Body of pancreas (tissue), 4 donors: Measurements from ENCODE around the gene PPIE.
"Not testable (repeated sequence)": the region's sequence is repeated elsewhere in the genome, so short reads cannot be mapped to it uniquely, and the experiment has no call there.

Experiments
- POLR2A ChIP-seq, 3 donors: fragments of 450-650 bp; IDR thresholded peaks; one replicate each; pipeline ENCODE4 v1.6.1; 2016; ENCODE audit warnings: antibody characterized with exemption in 3 of 3, mild to moderate bottlenecking in 2 of 3
- TF ChIP-seq, protein P1 (sequence below), 7 experiments: fragments of 450-650 bp in 4 of 7; fragments of 200-600 bp in 3 of 7; sonication (generic) in 3 of 7; IDR thresholded peaks; one replicate each; pipeline ENCODE4 v1.5.1; 2016 to 2019; ENCODE audit warnings: antibody characterized with exemption in 7 of 7

DNA sequence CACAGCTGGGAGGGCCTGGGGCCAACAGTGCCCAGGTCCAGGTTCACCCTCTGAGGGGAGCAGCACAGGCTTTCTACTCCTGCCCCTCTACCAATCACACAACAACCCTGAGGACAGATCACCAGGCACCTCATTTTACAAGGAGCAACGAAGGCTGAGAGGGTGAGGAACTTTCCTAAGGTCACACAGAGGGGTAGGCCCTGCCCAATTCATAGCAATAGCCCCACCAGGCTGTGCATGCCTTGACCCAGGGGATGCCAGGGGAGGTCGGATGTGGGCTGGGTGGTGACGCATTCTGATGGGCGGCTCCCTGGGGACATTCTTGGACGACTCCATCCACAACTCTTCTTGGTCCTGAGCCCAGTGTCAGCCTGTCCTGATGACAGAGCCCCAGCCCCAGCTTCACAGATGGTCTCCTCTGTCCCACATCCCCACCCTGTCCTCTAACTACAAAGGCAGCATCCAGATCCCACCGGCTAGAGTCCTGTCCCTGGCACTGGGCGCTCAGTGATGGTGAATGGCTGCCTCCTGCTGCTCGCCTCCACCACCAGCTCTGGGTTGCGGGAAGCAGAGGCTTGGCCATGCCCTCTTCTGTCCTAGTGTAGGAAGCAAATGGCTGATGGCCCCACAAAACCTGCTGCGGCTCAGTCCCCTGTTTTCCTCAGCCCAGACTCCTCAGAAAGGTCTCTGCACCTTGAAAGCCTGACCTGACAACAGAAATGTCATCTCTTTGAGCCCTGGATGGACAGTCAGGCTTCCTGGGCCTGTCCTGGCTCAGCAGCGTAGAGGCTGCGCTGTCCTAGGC is 47.8 kb downstream of the PPIE start:
- TF ChIP-seq, protein P1, sequence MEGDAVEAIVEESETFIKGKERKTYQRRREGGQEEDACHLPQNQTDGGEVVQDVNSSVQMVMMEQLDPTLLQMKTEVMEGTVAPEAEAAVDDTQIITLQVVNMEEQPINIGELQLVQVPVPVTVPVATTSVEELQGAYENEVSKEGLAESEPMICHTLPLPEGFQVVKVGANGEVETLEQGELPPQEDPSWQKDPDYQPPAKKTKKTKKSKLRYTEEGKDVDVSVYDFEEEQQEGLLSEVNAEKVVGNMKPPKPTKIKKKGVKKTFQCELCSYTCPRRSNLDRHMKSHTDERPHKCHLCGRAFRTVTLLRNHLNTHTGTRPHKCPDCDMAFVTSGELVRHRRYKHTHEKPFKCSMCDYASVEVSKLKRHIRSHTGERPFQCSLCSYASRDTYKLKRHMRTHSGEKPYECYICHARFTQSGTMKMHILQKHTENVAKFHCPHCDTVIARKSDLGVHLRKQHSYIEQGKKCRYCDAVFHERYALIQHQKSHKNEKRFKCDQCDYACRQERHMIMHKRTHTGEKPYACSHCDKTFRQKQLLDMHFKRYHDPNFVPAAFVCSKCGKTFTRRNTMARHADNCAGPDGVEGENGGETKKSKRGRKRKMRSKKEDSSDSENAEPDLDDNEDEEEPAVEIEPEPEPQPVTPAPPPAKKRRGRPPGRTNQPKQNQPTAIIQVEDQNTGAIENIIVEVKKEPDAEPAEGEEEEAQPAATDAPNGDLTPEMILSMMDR (IDR thresholded peaks at IDR 0.05), result not testable (repeated sequence)
- not testable (repeated sequence) for TF ChIP-seq POLR2A (IDR thresholded peaks at IDR 0.05)
